Mesothelial cell of epicardium (in vitro differentiated cells): ENCODE data around the gene NUMBL. TPM values are rescaled to one million over a fixed set of nuclear protein-coding genes. Genes with fewer than 3 reads are reported as not detected.

Experiments used
- DNase-seq, 2 experiments: peaks; one replicate each; pipeline ENCODE4 v3.0.0; 2021; ENCODE audit warnings: low spot score in 2 of 2; ENCODE audit not compliant: unreplicated experiment in 2 of 2
- H3K27ac Mint-ChIP-seq: 2 replicates; pipeline ENCODE4 v1.8.0; 2021; ENCODE audit warnings: mixed read lengths
- H3K27me3 Mint-ChIP-seq: 2 replicates; pipeline ENCODE4 v1.8.0; 2021; ENCODE audit warnings: low read depth, mixed read lengths
- H3K36me3 Mint-ChIP-seq: 2 replicates; pipeline ENCODE4 v1.8.0; 2021; ENCODE audit warnings: mixed read lengths
- H3K4me1 Mint-ChIP-seq: 2 replicates; pipeline ENCODE4 v1.8.0; 2021; ENCODE audit warnings: mixed read lengths
- H3K4me3 Mint-ChIP-seq: 2 replicates; pipeline ENCODE4 v1.8.0; 2021; ENCODE audit warnings: mild to moderate bottlenecking, moderate library complexity, mixed read lengths
- H3K9me3 Mint-ChIP-seq: 2 replicates; pipeline ENCODE4 v1.8.0; 2021; ENCODE audit warnings: mixed read lengths
- total RNA-seq: library from RNA; stranded (reverse); gene quantifications from 3 replicates; pipeline ENCODE4 v1.2.1, GENCODE V29; 2021
- TF ChIP-seq, protein P1 (sequence below): fragments of 200-600 bp; sonication (generic); IDR thresholded peaks from one replicate; pipeline ENCODE4 v1.5.0; 2021; ENCODE audit warnings: antibody characterized with exemption; ENCODE audit not compliant: unreplicated experiment

Gene NUMBL
- total RNA-seq, 1 donor from 2014 or later: 42.5 TPM

DNA sequence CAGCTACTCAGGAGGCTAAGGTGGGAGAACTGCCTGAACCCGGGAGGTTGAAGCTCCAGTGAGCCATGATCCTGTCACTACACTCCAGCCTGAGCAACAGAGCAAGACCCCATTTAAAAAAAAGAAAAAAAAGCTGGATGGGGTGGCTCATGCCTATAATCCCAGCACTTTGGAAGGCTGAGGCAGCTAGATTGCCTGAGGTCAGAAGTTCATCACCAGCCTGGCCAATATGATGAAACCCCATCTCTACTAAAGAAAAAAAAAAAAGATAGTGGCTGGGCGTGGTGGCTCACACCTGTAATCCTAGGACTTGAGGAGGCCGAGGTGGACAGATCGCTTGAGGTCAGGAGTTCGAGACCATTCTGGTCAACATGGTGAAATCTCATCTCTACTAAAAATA lies 74.3 kb downstream of the NUMBL start:
- no peak overlapping the region for H3K4me3 Mint-ChIP-seq
- H3K36me3 Mint-ChIP-seq: peaks cover 20% of the 10 kb centered on the region
- H3K4me1 Mint-ChIP-seq: peaks cover 9% of the 10 kb centered on the region
- DNase-seq: no peak
- no peaks in the 10 kb centered on the region for H3K27me3 Mint-ChIP-seq
- no peaks in the 10 kb centered on the region for H3K9me3 Mint-ChIP-seq
- H3K27ac Mint-ChIP-seq: no peak overlapping the region
- TF ChIP-seq, protein P1, sequence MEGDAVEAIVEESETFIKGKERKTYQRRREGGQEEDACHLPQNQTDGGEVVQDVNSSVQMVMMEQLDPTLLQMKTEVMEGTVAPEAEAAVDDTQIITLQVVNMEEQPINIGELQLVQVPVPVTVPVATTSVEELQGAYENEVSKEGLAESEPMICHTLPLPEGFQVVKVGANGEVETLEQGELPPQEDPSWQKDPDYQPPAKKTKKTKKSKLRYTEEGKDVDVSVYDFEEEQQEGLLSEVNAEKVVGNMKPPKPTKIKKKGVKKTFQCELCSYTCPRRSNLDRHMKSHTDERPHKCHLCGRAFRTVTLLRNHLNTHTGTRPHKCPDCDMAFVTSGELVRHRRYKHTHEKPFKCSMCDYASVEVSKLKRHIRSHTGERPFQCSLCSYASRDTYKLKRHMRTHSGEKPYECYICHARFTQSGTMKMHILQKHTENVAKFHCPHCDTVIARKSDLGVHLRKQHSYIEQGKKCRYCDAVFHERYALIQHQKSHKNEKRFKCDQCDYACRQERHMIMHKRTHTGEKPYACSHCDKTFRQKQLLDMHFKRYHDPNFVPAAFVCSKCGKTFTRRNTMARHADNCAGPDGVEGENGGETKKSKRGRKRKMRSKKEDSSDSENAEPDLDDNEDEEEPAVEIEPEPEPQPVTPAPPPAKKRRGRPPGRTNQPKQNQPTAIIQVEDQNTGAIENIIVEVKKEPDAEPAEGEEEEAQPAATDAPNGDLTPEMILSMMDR: no peak

Other genes with a start within 250 kb of the NUMBL start
- 70.0 to 75.5 TPM (median 70.5 TPM) in 3 replicates for gene SERTAD3, start 246.3 kb downstream of the NUMBL start, total RNA-seq
- 38.5 to 42.7 TPM (median 42.2 TPM) in 3 replicates for gene BLVRB, start 224.9 kb downstream of the NUMBL start, total RNA-seq
- gene SPTBN4, start 223.7 kb downstream of the NUMBL start, total RNA-seq: 1.5 to 3.4 TPM (median 1.7 TPM) in 3 replicates
- gene SHKBP1, start 113.8 kb downstream of the NUMBL start, total RNA-seq: 60.9 to 65.3 TPM (median 61.6 TPM) in 3 replicates
- 341 to 364 TPM (median 344 TPM) in 3 replicates for gene LTBP4, start 89.3 kb downstream of the NUMBL start, total RNA-seq
- 45.9 to 58.3 TPM (median 54.8 TPM) in 3 replicates for gene COQ8B, start 26.2 kb upstream of the NUMBL start, total RNA-seq
- 26.2 to 28.3 TPM (median 27.0 TPM) in 3 replicates for gene ITPKC, start 26.5 kb upstream of the NUMBL start, total RNA-seq
- gene ACTMAP, start 59.8 kb upstream of the NUMBL start, total RNA-seq: 14.2 to 18.4 TPM (median 15.0 TPM) in 3 replicates
- gene SNRPA, start 60.6 kb upstream of the NUMBL start, total RNA-seq: 109 to 121 TPM (median 111 TPM) in 3 replicates
- 1.2 to 2.7 TPM (median 1.4 TPM) in 3 replicates for gene MIA, start 84.9 kb upstream of the NUMBL start, total RNA-seq
- 13.2 to 15.8 TPM (median 14.5 TPM) in 3 replicates for gene RAB4B, start 87.6 kb upstream of the NUMBL start, total RNA-seq
- 107 to 109 TPM (median 108 TPM) in 3 replicates for gene EGLN2, start 108.5 kb upstream of the NUMBL start, total RNA-seq
- 0.27 to 0.40 TPM (median 0.34 TPM) in 3 replicates for gene CYP2A6, start 159.8 kb upstream of the NUMBL start, total RNA-seq
- gene CYP2A7, start 191.6 kb upstream of the NUMBL start, total RNA-seq: not detected in 3 replicates